HCT116 (cell line): ENCODE data around the gene ABHD17B.

ENCODE experiments used
- EGR1 ChIP-seq: IDR thresholded peaks from 2 replicates; pipeline ENCODE4 v1.6.1; 2012; ENCODE audit warnings: low read depth
- POLR2A ChIP-seq: IDR thresholded peaks from 2 replicates; pipeline ENCODE4 v1.7.0; 2011; ENCODE audit warnings: borderline replicate concordance; ENCODE audit not compliant: insufficient read depth, insufficient read length; ENCODE audit errors: extremely low read depth
- ZFX ChIP-seq: fragments of 450-650 bp; IDR thresholded peaks from 2 replicates; pipeline ENCODE4 v1.6.1; 2017
- TF ChIP-seq, protein P1 (sequence below), 3 experiments: fragments of 200-600 bp in 1 of 3; sonication (generic) in 1 of 3; IDR thresholded peaks in 2 of 3; conservative IDR thresholded peaks in 1 of 3; 2 replicates each; pipeline ENCODE4 v1.5.1; 2012 to 2017; ENCODE audit warnings: low read depth in 2 of 3, low read length in 2 of 3, antibody characterized with exemption in 1 of 3, borderline replicate concordance in 1 of 3, control low read depth in 1 of 3, mild to moderate bottlenecking in 1 of 3, mixed read lengths in 1 of 3, mixed run types in 1 of 3, moderate library complexity in 1 of 3; ENCODE audit not compliant: insufficient read depth in 1 of 3

DNA sequence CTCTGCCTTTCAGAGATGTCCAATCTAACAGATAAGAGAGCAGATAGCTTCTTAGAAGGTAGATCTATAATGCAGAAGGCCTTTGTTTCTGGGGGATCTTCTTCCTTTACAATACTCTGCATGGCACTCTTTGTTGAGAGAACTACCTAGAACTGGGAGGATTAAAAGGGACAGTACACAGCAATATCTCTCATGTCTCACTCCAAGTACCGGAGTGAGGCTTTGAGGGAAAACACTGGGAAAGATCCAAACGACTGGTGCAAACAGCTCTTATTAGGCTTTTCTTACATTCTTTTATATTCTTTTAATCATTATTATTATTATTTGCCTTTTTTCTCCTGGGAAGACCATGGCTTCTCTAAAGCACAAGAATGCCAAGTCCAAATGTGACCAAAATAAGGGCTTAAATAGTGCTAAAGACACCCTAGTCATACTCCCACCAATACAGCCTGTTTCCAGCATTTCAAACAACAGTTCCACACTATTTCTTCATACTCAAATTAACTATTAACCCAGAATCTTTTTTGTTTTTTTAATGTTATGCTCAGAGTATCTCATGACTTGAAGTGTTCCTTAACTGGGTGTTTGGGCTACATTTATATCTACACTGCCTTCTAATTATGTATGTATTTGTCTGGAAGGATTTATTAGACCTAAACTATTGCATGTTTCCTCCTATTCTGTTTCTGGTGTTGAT lies 52.7 kb downstream of the ABHD17B start:
- TF ChIP-seq, protein P1, sequence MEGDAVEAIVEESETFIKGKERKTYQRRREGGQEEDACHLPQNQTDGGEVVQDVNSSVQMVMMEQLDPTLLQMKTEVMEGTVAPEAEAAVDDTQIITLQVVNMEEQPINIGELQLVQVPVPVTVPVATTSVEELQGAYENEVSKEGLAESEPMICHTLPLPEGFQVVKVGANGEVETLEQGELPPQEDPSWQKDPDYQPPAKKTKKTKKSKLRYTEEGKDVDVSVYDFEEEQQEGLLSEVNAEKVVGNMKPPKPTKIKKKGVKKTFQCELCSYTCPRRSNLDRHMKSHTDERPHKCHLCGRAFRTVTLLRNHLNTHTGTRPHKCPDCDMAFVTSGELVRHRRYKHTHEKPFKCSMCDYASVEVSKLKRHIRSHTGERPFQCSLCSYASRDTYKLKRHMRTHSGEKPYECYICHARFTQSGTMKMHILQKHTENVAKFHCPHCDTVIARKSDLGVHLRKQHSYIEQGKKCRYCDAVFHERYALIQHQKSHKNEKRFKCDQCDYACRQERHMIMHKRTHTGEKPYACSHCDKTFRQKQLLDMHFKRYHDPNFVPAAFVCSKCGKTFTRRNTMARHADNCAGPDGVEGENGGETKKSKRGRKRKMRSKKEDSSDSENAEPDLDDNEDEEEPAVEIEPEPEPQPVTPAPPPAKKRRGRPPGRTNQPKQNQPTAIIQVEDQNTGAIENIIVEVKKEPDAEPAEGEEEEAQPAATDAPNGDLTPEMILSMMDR (IDR thresholded peaks at IDR 0.05 in 2 of 3, conservative IDR thresholded peaks at IDR 0.05 in 1 of 3; ENCODE audit: borderline replicate concordance in 1 of 3, insufficient read depth in 1 of 3, low read depth in 2 of 3, low read length in 2 of 3) = no peak
- TF ChIP-seq POLR2A (no peak), ZFX (no peak), EGR1 (no peak)
